ENCODE data around the gene CASZ1.

DNA sequence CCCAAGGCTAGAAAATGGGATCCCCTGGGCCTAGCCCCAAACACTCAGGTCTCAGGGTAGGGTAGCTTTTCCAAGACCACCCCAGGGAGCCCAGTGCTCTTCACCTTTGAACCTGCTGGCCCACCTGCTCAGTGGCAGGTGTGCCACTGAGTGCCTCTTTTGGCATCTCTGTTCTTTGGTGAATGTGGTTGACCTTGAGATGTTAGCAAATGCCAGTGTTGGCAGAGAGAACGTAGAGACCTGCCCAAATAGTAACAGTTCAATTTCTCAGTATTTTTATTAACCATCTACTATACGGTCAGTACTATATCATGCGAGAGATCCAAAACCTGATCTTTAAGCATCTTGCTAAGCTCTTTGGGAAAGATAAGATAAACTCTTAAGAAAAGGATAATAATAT lies 193.5 kb downstream of the CASZ1 start:
- no peak for TF ChIP-seq CTCF (IDR thresholded peaks at IDR 0.05)
- no peak for TF ChIP-seq POLR2A (IDR thresholded peaks at IDR 0.05; ENCODE audit: low read depth)
- TF ChIP-seq POLR2AphosphoS5 (IDR thresholded peaks at IDR 0.05), result no peak
- no peak for TF ChIP-seq EP300 (IDR thresholded peaks at IDR 0.05)
